ENCODE results near the gene GDPD5. TPM values are rescaled to one million over a fixed set of nuclear protein-coding genes. Genes with fewer than 3 reads are reported as not detected.

GDPD5 gene
- total RNA-seq, 1 donor from 2014 or later = 36.6 TPM

DNA sequence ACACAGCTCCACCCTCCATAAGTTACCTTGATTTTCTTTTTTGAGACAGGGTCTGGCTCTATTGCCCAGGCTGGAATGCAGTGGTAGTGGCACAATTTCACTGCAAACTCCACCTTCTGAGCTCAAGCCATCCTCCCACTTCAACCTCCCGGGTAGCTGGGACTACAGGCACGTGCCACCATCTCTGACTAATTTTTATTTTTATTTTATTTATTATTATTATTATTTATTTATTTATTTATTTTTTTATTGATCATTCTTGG is 116.9 kb downstream of the GDPD5 start:
- H3K4me1 ChIP-seq = no peaks in the 10 kb centered on the region
- peaks cover 0 to 37% of the 10 kb centered on the region in 2 donors for H3K36me3 ChIP-seq
- H3K4me3 ChIP-seq = no peak overlapping the region
- no peaks in the 10 kb centered on the region for H3K27me3 ChIP-seq
- H3K9me3 ChIP-seq = no peaks in the 10 kb centered on the region
- intact Hi-C loops (cut with DNase I) = no loop called here
- no peak for TF ChIP-seq POLR2AphosphoS5 (IDR thresholded peaks at IDR 0.05; ENCODE audit: insufficient read depth in 1 of 2, low read depth in 1 of 2)
- TF ChIP-seq, protein P1, sequence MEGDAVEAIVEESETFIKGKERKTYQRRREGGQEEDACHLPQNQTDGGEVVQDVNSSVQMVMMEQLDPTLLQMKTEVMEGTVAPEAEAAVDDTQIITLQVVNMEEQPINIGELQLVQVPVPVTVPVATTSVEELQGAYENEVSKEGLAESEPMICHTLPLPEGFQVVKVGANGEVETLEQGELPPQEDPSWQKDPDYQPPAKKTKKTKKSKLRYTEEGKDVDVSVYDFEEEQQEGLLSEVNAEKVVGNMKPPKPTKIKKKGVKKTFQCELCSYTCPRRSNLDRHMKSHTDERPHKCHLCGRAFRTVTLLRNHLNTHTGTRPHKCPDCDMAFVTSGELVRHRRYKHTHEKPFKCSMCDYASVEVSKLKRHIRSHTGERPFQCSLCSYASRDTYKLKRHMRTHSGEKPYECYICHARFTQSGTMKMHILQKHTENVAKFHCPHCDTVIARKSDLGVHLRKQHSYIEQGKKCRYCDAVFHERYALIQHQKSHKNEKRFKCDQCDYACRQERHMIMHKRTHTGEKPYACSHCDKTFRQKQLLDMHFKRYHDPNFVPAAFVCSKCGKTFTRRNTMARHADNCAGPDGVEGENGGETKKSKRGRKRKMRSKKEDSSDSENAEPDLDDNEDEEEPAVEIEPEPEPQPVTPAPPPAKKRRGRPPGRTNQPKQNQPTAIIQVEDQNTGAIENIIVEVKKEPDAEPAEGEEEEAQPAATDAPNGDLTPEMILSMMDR (IDR thresholded peaks at IDR 0.05) = no peak
- no peak for TF ChIP-seq POLR2A (IDR thresholded peaks at IDR 0.05)
- no peak for DNase-seq (ENCODE audit: extremely low spot score in 2 of 2)
- no peak overlapping the region for H3K27ac ChIP-seq

DNA sequence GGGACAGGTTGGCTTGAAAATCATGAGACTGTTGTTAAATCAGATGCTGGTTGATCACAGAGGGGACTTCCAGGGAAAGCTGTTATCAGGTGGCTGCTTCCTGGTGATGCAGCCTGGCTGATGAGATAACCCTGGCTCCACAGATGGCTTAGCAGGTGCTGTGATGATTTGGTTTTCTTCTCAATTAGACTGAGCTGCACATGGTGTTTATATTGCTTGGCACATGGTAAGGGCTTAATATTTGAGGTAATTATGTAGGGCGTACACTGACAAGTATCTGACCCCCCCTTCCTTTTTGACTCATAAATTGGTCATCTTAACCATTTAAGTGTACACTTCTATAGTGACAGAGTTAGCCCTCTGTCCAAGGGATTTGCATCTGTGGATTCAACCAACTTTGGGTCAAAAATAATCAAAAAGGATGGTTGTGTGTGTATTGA is 119.4 kb downstream of the GDPD5 start:
- DNase-seq (ENCODE audit: extremely low spot score in 2 of 2) = no peak
- intact Hi-C loops (cut with DNase I) = no loop called here
- H3K9me3 ChIP-seq = no peaks in the 10 kb centered on the region
- no peaks in the 10 kb centered on the region for H3K27me3 ChIP-seq
- no peak overlapping the region for H3K4me3 ChIP-seq
- peaks cover 17% of the 10 kb centered on the region for H3K4me1 ChIP-seq
- TF ChIP-seq POLR2A (IDR thresholded peaks at IDR 0.05) (no peak), POLR2AphosphoS5 (IDR thresholded peaks at IDR 0.05; ENCODE audit: insufficient read depth in 1 of 2, low read depth in 1 of 2) (no peak)
- TF ChIP-seq, protein P1 (IDR thresholded peaks at IDR 0.05) = no peak
- no peak overlapping the region for H3K27ac ChIP-seq
- peaks cover 0 to 61% of the 10 kb centered on the region in 2 donors for H3K36me3 ChIP-seq

DNA sequence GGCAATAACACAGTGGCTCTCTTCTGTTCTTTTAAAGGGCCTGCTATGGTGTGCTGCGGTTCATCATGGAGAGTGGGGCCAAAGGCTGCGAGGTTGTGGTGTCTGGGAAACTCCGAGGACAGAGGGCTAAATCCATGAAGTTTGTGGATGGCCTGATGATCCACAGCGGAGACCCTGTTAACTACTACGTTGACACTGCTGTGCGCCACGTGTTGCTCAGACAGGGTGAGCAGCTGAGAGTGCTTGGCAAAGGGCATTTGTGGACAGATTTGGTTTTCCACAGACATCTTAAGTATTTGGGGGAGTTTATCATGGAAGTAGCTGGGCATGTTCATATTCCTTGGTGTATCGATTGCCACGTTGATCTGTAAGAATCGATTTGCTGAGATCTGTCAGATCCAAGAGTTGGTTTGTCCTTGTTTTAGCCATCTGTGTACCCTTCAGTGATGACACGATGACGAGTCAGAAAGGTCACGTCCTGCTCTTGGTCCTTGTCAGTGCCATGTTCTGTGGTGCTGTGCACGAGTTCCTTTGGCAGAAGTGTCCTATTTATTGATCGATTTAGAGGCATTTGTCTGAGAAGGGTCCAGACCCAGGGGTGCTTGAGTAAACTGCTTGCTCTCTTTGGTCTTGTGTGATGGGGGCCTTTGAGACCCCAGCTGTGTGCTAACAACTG is 121.6 kb downstream of the GDPD5 start:
- H3K9me3 ChIP-seq = no peaks in the 10 kb centered on the region
- no peak overlapping the region for H3K4me3 ChIP-seq
- peaks cover 27% of the 10 kb centered on the region for H3K4me1 ChIP-seq
- DNase-seq (ENCODE audit: extremely low spot score in 2 of 2) = no peak
- no peak for TF ChIP-seq POLR2A (IDR thresholded peaks at IDR 0.05)
- TF ChIP-seq POLR2AphosphoS5 (IDR thresholded peaks at IDR 0.05; ENCODE audit: insufficient read depth in 1 of 2, low read depth in 1 of 2) = no peak
- TF ChIP-seq, protein P1 (IDR thresholded peaks at IDR 0.05) = no peak
- intact Hi-C loops (cut with DNase I) = no loop called here
- H3K27ac ChIP-seq = no peak overlapping the region
- no peaks in the 10 kb centered on the region for H3K27me3 ChIP-seq
- H3K36me3 ChIP-seq = peaks cover 0 to 65% of the 10 kb centered on the region in 2 donors

DNA sequence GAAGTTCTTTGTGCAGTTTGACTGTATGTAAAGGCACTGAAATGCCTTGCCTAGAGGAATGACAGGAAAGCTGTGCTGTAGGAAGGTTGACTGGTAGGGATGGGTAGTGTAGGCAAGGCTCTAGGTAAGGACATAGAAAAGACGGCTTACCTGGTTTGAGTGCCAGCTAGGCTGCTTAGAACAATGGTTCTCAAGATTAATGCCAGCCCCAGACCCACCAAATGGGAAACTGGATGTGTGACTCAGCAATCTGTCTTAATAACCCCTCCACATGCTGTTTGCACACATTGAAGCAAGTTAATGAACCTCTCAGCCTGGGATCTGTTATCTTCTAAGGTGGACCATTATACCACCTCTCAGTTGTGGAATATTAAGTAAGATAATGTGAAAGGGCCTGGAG is 122.7 kb downstream of the GDPD5 start:
- Histone ChIP-seq H3K9me3 (no peaks in the 10 kb centered on the region), H3K4me3 (no peak overlapping the region), H3K27ac (no peak overlapping the region), H3K36me3 (peaks cover 0 to 56% of the 10 kb centered on the region in 2 donors), H3K4me1 (peaks cover 27% of the 10 kb centered on the region), H3K27me3 (no peaks in the 10 kb centered on the region)
- DNase-seq (ENCODE audit: extremely low spot score in 2 of 2) = no peak
- intact Hi-C loops (cut with DNase I) = no loop called here
- TF ChIP-seq, protein P1 (IDR thresholded peaks at IDR 0.05) = no peak
- TF ChIP-seq POLR2AphosphoS5 (IDR thresholded peaks at IDR 0.05; ENCODE audit: insufficient read depth in 1 of 2, low read depth in 1 of 2) (no peak), POLR2A (IDR thresholded peaks at IDR 0.05) (no peak)

DNA sequence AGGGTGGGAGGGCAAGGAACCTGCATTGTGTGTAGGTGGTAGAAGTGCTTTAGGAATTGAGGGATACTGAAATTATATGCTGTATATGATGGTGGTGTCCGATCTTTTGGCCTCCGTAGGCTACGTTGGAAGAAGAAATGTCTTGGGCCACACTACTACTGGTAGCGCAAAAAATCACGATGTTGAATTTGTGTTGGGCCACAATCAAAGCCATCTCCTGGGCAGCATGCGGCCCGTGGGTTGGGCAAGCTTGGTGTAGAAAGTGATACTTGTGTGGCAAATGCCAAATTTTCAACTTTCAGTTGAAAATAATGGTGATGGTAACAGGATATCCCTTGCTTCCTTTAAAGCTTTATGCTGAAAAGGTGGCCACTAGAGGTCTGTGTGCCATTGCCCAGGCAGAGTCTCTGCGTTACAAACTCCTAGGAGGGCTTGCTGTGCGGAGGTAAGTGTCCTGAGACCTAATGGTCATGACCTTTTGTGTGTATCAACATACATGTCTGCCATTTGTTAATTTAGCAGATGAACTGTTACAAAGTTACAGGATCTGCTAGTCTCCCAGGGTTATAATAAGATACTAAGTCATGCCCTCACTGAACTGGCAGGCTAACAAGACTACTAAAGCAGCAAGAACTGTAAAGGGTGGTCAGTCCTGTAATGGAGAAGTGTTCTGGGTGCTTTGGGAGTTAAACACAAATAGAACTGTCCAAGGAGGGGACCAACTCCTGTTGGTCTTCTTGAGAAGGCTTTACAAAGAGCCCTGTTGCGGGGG is 123.6 kb downstream of the GDPD5 start:
- TF ChIP-seq POLR2AphosphoS5 (IDR thresholded peaks at IDR 0.05; ENCODE audit: insufficient read depth in 1 of 2, low read depth in 1 of 2) = no peak
- TF ChIP-seq, protein P1 (IDR thresholded peaks at IDR 0.05) = no peak
- no peak for TF ChIP-seq POLR2A (IDR thresholded peaks at IDR 0.05)
- no peaks in the 10 kb centered on the region for H3K27me3 ChIP-seq
- no peak overlapping the region for H3K4me3 ChIP-seq
- H3K27ac ChIP-seq = no peak overlapping the region
- intact Hi-C loops (cut with DNase I) = no loop called here
- DNase-seq (ENCODE audit: extremely low spot score in 2 of 2) = no peak
- H3K36me3 ChIP-seq = peaks cover 0 to 52% of the 10 kb centered on the region in 2 donors
- peaks cover 27% of the 10 kb centered on the region for H3K4me1 ChIP-seq
- no peaks in the 10 kb centered on the region for H3K9me3 ChIP-seq

Measured in vagina (tissue), 2 donors.